Testis (tissue), 2 donors: ENCODE results near the gene E2F7.

ENCODE experiments used
- CTCF ChIP-seq, 3 experiments: fragments of 450-650 bp in 2 of 3; fragments of 200-600 bp in 1 of 3; sonication (generic) in 1 of 3; IDR thresholded peaks; one replicate each; pipeline ENCODE4 v1.5.1; 2016 to 2019; ENCODE audit warnings: antibody characterized with exemption in 3 of 3, mild to moderate bottlenecking in 2 of 3, moderate library complexity in 1 of 3
- POLR2A ChIP-seq: fragments of 450-650 bp; IDR thresholded peaks from one replicate; pipeline ENCODE4 v1.6.1; 2017; ENCODE audit warnings: antibody characterized with exemption, mild to moderate bottlenecking, moderate library complexity

- TF ChIP-seq POLR2A (no peak), CTCF (IDR thresholded peaks at IDR 0.05) (no peak)
Measured at GRCh38 chr12:77076886-77077285, 11.5 kb upstream of the E2F7 start.
